ENCODE data around the gene SBF2. TPM values are rescaled to one million over a fixed set of nuclear protein-coding genes. Genes with fewer than 3 reads are reported as not detected.

The SBF2 gene
- total and polyA plus RNA-seq, 7 experiments from 2014 or later: 4.2 to 35.2 (median 13.3) TPM

GRCh38 chr11:9757809-9758636 is 536.0 kb downstream of the SBF2 start:
- Mint-ChIP-seq H3K27ac (peak overlapping the region; percentile 34 to 91 (median 81)), H3K4me3 (peak overlapping the region; percentile 77 to 86 (median 84)), H3K9me3 (no peaks in the 10 kb centered on the region), H3K27me3 (no peaks in the 10 kb centered on the region), H3K36me3 (peaks cover 0 to 2% (median 0%) of the 10 kb centered on the region in 5 donors), H3K4me1 (peaks cover 12 to 39% (median 18%) of the 10 kb centered on the region in 7 donors)
- intact Hi-C loops (cut with micrococcal nuclease): loop anchor here (1.0 to 10.0 kb wide), 18 partner anchors 83 to 1076 kb away; partner anchors contain the start of genes WEE1 (in 2 of the 2), AMPD3 (in 1 of the 2), NRIP3 (in 1 of the 2) and RPL27A (in 1 of the 2)
- Histone ChIP-seq H3K27me3 (ENCODE audit: control insufficient read depth in 2 of 2, insufficient read depth in 2 of 2, low read length in 2 of 2) (no peaks in the 10 kb centered on the region), H3K4me1 (ENCODE audit: control insufficient read depth in 2 of 2, insufficient read depth in 2 of 2, low read length in 2 of 2) (peaks cover 7 to 9% of the 10 kb centered on the region in 2 donors), H3K36me3 (ENCODE audit: control insufficient read depth in 2 of 3, insufficient read depth in 3 of 3, low read length in 3 of 3) (no peaks in the 10 kb centered on the region), H3K4me3 (ENCODE audit: low read length) (peak overlapping the region; percentile 91), H3K9me3 (ENCODE audit: control insufficient read depth in 2 of 3, low read length in 3 of 3) (no peaks in the 10 kb centered on the region), H3K27ac (ENCODE audit: low read depth, low read length) (peak overlapping the region; percentile 73)
- peak; percentile 94 for ATAC-seq
- peak; percentile 79 to 97 (median 90) for DNase-seq
- ChIA-PET POLR2A (interaction anchor here (0.6 to 0.8 kb wide), 4 partner anchors 16 to 1068 kb away, joined by 3 to 5 read pairs (median 3); no protein-coding TSS in a partner anchor), CTCF (interaction anchor here (0.5 to 3.3 kb wide), 8 partner anchors 8 to 550 kb away, joined by 3 to 36 read pairs (median 4); partner anchors contain the start of gene ADM)

GRCh38 chr11:9756878-9757277 is 537.1 kb downstream of the SBF2 start:
- CTCF ChIA-PET: interaction anchor here (1.1 kb wide), 1 partner anchor 214 kb away, joined by 3 read pairs; no protein-coding TSS in a partner anchor
- no peaks in the 10 kb centered on the region for H3K36me3 ChIP-seq (ENCODE audit: control insufficient read depth in 2 of 3, insufficient read depth in 3 of 3, low read length in 3 of 3)
- no peak overlapping the region for H3K4me3 Mint-ChIP-seq

GRCh38 chr11:9756461-9756860 is 537.6 kb downstream of the SBF2 start:
- peak overlapping the region in 1 of 10 donors; percentile 29 for H3K4me3 Mint-ChIP-seq
- DNase-seq: no peak
- intact Hi-C loops (cut with micrococcal nuclease): loop anchor here (5.0 to 10.0 kb wide), 5 partner anchors 94 to 1074 kb away; partner anchors contain the start of genes AMPD3 (in 1 of the 2), NRIP3 (in 1 of the 2), RPL27A (in 1 of the 2) and SWAP70 (in 1 of the 2)
- Histone ChIP-seq H3K36me3 (ENCODE audit: control insufficient read depth in 2 of 3, insufficient read depth in 3 of 3, low read length in 3 of 3) (no peaks in the 10 kb centered on the region), H3K4me1 (ENCODE audit: control insufficient read depth in 2 of 2, insufficient read depth in 2 of 2, low read length in 2 of 2) (peaks cover 7 to 9% of the 10 kb centered on the region in 2 donors), H3K4me3 (ENCODE audit: low read length) (no peak overlapping the region), H3K27me3 (ENCODE audit: control insufficient read depth in 2 of 2, insufficient read depth in 2 of 2, low read length in 2 of 2) (no peaks in the 10 kb centered on the region), H3K27ac (ENCODE audit: low read depth, low read length) (no peak overlapping the region), H3K9me3 (ENCODE audit: control insufficient read depth in 2 of 3, low read length in 3 of 3) (no peaks in the 10 kb centered on the region)
- peak overlapping the region in 4 of 9 donors; percentile 25 to 74 (median 46) for H3K27ac Mint-ChIP-seq
- no peak for ATAC-seq
- ChIA-PET POLR2A (no interaction called here), CTCF (interaction anchor here (1.4 kb wide), 1 partner anchor 143 kb away, joined by 5 read pairs; no protein-coding TSS in a partner anchor)
- peaks cover 0 to 2% (median 0%) of the 10 kb centered on the region in 5 donors for H3K36me3 Mint-ChIP-seq
- H3K4me1 Mint-ChIP-seq: peaks cover 12 to 41% (median 17%) of the 10 kb centered on the region in 7 donors
- no peaks in the 10 kb centered on the region for H3K9me3 Mint-ChIP-seq
- no peaks in the 10 kb centered on the region for H3K27me3 Mint-ChIP-seq

More at GRCh38 chr11:9756878-9757277, 537.1 kb downstream of the SBF2 start:
- H3K4me3 ChIP-seq (ENCODE audit: low read length): no peak overlapping the region
- POLR2A ChIA-PET: no interaction called here
- intact Hi-C loops (cut with micrococcal nuclease): loop anchor here (5.0 to 10.0 kb wide), 5 partner anchors 95 to 1075 kb away; partner anchors contain the start of genes AMPD3 (in 1 of the 2), NRIP3 (in 1 of the 2), RPL27A (in 1 of the 2) and SWAP70 (in 1 of the 2)
- H3K9me3 Mint-ChIP-seq: no peaks in the 10 kb centered on the region
- ATAC-seq (no peak), DNase-seq (no peak)
- peaks cover 0 to 2% (median 0%) of the 10 kb centered on the region in 5 donors for H3K36me3 Mint-ChIP-seq
- H3K27me3 Mint-ChIP-seq: no peaks in the 10 kb centered on the region
- peak overlapping the region in 4 of 9 donors; percentile 28 to 91 (median 80) for H3K27ac Mint-ChIP-seq
- no peaks in the 10 kb centered on the region for H3K27me3 ChIP-seq (ENCODE audit: control insufficient read depth in 2 of 2, insufficient read depth in 2 of 2, low read length in 2 of 2)
- no peak overlapping the region for H3K27ac ChIP-seq (ENCODE audit: low read depth, low read length)
- H3K4me1 ChIP-seq (ENCODE audit: control insufficient read depth in 2 of 2, insufficient read depth in 2 of 2, low read length in 2 of 2): peaks cover 7 to 9% of the 10 kb centered on the region in 2 donors
- peaks cover 12 to 41% (median 18%) of the 10 kb centered on the region in 7 donors for H3K4me1 Mint-ChIP-seq
- no peaks in the 10 kb centered on the region for H3K9me3 ChIP-seq (ENCODE audit: control insufficient read depth in 2 of 3, low read length in 3 of 3)

- Histone ChIP-seq H3K4me3 (ENCODE audit: low read length) (no peak overlapping the region), H3K4me1 (ENCODE audit: control insufficient read depth in 2 of 2, insufficient read depth in 2 of 2, low read length in 2 of 2) (peaks cover 7 to 9% of the 10 kb centered on the region in 2 donors), H3K27ac (ENCODE audit: low read depth, low read length) (no peak overlapping the region), H3K9me3 (ENCODE audit: control insufficient read depth in 2 of 3, low read length in 3 of 3) (no peaks in the 10 kb centered on the region), H3K27me3 (ENCODE audit: control insufficient read depth in 2 of 2, insufficient read depth in 2 of 2, low read length in 2 of 2) (no peaks in the 10 kb centered on the region), H3K36me3 (ENCODE audit: control insufficient read depth in 2 of 3, insufficient read depth in 3 of 3, low read length in 3 of 3) (no peaks in the 10 kb centered on the region)
- ChIA-PET POLR2A (no interaction called here), CTCF (interaction anchor here (1.4 kb wide), 1 partner anchor 142 kb away, joined by 5 read pairs; no protein-coding TSS in a partner anchor)
- H3K9me3 Mint-ChIP-seq: no peaks in the 10 kb centered on the region
- peaks cover 0 to 2% (median 0%) of the 10 kb centered on the region in 5 donors for H3K36me3 Mint-ChIP-seq
- H3K27me3 Mint-ChIP-seq: no peaks in the 10 kb centered on the region
- intact Hi-C loops (cut with micrococcal nuclease): loop anchor here (5.0 to 10.0 kb wide), 5 partner anchors 93 to 1073 kb away; partner anchors contain the start of genes AMPD3 (in 1 of the 2), NRIP3 (in 1 of the 2), RPL27A (in 1 of the 2) and SWAP70 (in 1 of the 2)
- DNase-seq: no peak
- peak overlapping the region in 1 of 10 donors; percentile 33 for H3K4me3 Mint-ChIP-seq
- peaks cover 12 to 41% (median 16%) of the 10 kb centered on the region in 7 donors for H3K4me1 Mint-ChIP-seq
- H3K27ac Mint-ChIP-seq: peak overlapping the region in 2 of 9 donors; percentile 25 to 36
- ATAC-seq: no peak
These were observed 538.3 kb downstream of the SBF2 start for GRCh38 chr11:9755561-9756185.

GRCh38 chr11:9754010-9754471 is 540.0 kb downstream of the SBF2 start:
- CTCF ChIA-PET: no interaction called here
- H3K27ac Mint-ChIP-seq: peak overlapping the region in 1 of 9 donors; percentile 29
- Histone ChIP-seq H3K36me3 (ENCODE audit: control insufficient read depth in 2 of 3, insufficient read depth in 3 of 3, low read length in 3 of 3) (no peaks in the 10 kb centered on the region), H3K4me1 (ENCODE audit: control insufficient read depth in 2 of 2, insufficient read depth in 2 of 2, low read length in 2 of 2) (peaks cover 7 to 9% of the 10 kb centered on the region in 2 donors), H3K27ac (ENCODE audit: low read depth, low read length) (no peak overlapping the region), H3K27me3 (ENCODE audit: control insufficient read depth in 2 of 2, insufficient read depth in 2 of 2, low read length in 2 of 2) (no peaks in the 10 kb centered on the region), H3K4me3 (ENCODE audit: low read length) (no peak overlapping the region), H3K9me3 (ENCODE audit: control insufficient read depth in 2 of 3, low read length in 3 of 3) (no peaks in the 10 kb centered on the region)
- no peak for ATAC-seq
- no peaks in the 10 kb centered on the region for H3K9me3 Mint-ChIP-seq
- H3K36me3 Mint-ChIP-seq: no peaks in the 10 kb centered on the region
- POLR2A ChIA-PET: no interaction called here
- intact Hi-C loops (cut with micrococcal nuclease): loop anchor here (10.0 kb wide), 3 partner anchors 701 to 991 kb away; partner anchors contain the start of genes AMPD3 (in 1 of the 2) and NRIP3 (in 1 of the 2)
- no peak for DNase-seq
- no peaks in the 10 kb centered on the region for H3K27me3 Mint-ChIP-seq
- H3K4me1 Mint-ChIP-seq: peaks cover 6 to 32% (median 8%) of the 10 kb centered on the region in 7 donors
- no peak overlapping the region for H3K4me3 Mint-ChIP-seq

- H3K27me3 ChIP-seq (ENCODE audit: control insufficient read depth in 2 of 2, insufficient read depth in 2 of 2, low read length in 2 of 2): no peaks in the 10 kb centered on the region
- H3K4me3 Mint-ChIP-seq: peak overlapping the region in 1 of 10 donors; percentile 10
- H3K27ac Mint-ChIP-seq: peak overlapping the region in 1 of 9 donors; percentile 59
- H3K4me1 Mint-ChIP-seq: peaks cover 4 to 35% (median 5%) of the 10 kb centered on the region in 7 donors
- no peak overlapping the region for H3K4me3 ChIP-seq (ENCODE audit: low read length)
- no peaks in the 10 kb centered on the region for H3K36me3 Mint-ChIP-seq
- CTCF ChIA-PET: no interaction called here
- no peaks in the 10 kb centered on the region for H3K9me3 ChIP-seq (ENCODE audit: control insufficient read depth in 2 of 3, low read length in 3 of 3)
- POLR2A ChIA-PET: no interaction called here
- H3K27me3 Mint-ChIP-seq: no peaks in the 10 kb centered on the region
- H3K4me1 ChIP-seq (ENCODE audit: control insufficient read depth in 2 of 2, insufficient read depth in 2 of 2, low read length in 2 of 2): peaks cover 4 to 5% of the 10 kb centered on the region in 2 donors
- intact Hi-C loops (cut with micrococcal nuclease): loop anchor here (10.0 kb wide), 3 partner anchors 702 to 992 kb away; partner anchors contain the start of genes AMPD3 (in 1 of the 2) and NRIP3 (in 1 of the 2)
- H3K9me3 Mint-ChIP-seq: no peaks in the 10 kb centered on the region
- ATAC-seq (no peak), DNase-seq (no peak)
- H3K27ac ChIP-seq (ENCODE audit: low read depth, low read length): no peak overlapping the region
- H3K36me3 ChIP-seq (ENCODE audit: control insufficient read depth in 2 of 3, insufficient read depth in 3 of 3, low read length in 3 of 3): no peaks in the 10 kb centered on the region
These were observed 541.0 kb downstream of the SBF2 start for GRCh38 chr11:9753021-9753420.

Measured in naive thymus-derived CD4-positive, alpha-beta T cell (primary cell).